HG02798 (cell line): ENCODE results near the gene CEP72.
"Not testable (repeated sequence)": the region's sequence is repeated elsewhere in the genome, so short reads cannot be mapped to it uniquely, and the experiment has no call there.

Experiments
- ATAC-seq: cut with Tn5 transposase; IDR thresholded peaks from one replicate; pipeline ENCODE4 v1.9.1; 2021; ENCODE audit warnings: mild to moderate bottlenecking; ENCODE audit not compliant: unreplicated experiment, poor library complexity

CEP72 gene

DNA sequence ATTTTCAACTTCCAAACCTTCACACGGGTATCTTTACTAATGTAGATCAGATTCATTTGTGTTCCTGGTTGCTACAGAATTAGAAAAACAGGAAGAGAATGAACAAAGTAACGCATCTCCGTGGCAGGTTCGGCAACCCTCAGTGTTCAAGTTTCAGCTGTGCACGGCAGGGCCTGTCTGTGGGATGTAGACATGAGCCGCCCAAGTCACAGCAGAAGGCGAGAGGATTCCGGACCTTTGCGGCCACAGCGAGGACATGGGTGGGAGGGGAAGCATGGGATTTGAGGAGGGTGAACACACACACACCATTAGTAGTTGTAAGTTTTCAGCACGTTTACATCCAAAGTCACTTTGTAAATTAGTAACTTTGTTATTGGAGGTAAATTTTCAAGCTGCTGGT lies 31.7 kb upstream of the CEP72 start:
- ATAC-seq = no peak

DNA sequence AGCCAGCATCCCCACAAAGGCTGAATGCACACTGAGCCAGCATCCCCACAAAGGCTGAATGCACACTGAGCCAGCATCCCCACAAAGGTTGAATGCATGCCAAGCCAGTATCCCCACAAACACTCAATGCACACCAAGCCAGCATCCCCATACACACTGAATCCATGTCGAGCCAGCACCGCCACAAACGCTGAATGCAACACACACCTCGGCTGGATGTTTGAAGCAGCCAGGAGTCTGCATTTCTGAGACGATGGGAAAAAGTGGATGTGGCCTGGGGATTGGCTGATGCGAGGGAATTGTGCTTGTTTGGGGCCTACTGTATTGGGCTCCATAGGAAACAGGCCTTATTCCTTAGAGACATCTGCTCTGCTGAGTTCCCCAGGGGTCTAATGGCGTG lies 30.9 kb upstream of the CEP72 start:
- ATAC-seq = no peak

DNA sequence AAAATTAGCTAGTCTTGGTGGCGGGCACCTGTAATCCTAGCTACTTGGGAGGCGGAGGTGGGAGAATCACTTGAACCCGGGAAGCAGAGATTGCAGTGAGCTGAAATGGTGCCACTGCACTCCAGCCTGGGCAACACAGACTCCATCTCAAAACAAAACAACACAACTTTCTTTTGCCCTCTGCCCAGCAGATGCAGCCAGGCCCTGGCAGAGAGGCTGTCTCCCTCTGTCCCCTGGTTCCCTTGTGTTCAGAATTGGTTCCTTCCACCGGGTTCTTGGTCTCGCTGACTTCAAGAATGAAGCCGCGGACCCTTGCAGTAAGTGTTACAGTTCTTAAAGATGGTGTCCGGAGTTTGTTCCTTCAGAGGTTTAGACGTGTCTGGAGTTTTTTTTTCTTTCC lies 30.2 kb upstream of the CEP72 start:
- ATAC-seq = no peak

DNA sequence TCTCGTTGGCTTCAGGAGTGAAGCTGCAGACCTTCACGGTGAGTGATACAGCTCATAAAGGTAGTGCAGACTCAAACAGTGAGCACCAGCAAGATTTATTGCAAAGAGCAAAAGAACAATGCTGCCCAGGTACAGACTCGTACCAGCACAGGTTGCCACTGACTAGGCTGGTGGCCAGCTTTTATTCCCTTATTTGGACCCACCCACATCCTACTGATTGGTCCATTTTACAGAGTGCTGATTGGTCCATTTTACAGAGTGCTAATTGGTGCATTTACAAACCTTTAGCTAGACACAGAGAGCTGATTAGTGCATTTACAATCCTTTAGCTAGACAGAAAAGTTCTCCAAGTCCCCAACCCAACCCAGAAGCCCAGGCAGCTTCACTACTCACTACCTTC lies 29.7 kb upstream of the CEP72 start:
- ATAC-seq = not testable (repeated sequence)

DNA sequence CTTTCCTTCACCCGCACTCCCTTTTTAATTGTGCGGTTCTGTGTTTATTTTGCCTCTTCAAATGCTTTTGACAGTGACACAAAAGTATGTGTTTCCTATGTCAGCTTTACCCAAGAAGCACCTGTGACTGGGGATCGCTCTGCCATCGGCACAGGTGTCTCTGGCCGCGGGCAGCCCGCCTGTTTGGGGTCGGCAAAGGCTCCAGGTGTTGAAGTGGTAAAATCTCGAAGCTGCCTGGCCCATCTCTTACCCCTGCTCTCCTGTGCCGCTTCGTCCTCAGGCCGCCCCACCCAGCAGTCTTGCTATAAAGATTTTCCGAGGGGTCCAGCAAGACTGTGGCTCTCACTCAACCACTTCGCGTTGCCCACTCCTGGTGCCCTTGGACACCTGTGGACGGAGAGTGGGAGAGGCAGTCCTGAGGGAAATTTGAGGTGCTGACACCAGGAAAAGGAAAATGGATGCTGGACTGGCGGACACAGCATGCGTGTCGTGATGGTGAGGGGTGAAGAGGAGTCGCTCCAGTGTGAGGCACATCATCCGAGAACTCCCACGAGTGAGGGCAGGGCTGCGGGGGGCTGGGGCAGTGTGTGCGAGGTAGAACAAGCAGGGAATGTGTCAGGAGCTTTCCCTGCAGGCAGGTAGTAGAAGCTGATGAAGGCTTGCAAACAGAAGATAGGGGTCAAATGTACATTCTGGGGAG lies 29.1 kb upstream of the CEP72 start:
- ATAC-seq = no peak

DNA sequence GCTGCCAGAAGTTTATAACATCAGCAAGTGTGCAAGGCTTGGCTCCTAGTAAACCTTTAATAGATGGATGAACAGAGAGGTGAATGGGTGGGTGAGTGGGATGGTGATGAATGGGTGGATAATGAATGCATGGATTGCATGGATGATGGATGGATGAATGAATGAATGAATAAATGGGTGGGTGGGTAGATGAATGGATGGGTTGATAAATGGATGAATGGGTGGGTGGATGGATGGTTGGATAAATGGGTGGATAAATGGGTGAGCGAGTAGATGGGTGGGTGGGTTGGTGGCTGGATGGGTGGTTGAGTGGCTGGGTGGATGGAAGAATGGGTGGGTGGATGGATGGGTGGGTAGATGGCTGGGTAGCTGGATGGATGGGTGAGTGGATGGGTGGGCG lies 28.5 kb upstream of the CEP72 start:
- ATAC-seq = no peak

DNA sequence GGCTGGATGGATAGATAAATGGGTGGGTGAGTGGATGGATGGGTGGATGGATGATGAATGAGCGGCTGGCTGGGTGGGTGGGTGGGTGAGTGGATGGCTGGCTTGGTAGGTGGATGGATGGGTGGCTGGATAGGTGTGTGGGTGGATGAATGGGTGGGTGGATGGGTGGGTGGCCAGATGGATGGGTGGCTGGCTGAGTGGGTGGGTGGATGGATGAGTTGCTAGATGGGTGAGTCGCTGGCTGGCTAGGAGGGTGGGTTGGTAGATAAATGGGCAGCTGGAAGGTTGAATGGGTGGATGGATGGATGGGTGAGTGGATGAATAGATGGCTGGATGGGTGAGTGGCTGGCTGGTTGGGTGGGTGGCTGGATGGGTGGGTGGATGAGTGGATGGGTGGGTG lies 27.9 kb upstream of the CEP72 start:
- ATAC-seq = no peak

DNA sequence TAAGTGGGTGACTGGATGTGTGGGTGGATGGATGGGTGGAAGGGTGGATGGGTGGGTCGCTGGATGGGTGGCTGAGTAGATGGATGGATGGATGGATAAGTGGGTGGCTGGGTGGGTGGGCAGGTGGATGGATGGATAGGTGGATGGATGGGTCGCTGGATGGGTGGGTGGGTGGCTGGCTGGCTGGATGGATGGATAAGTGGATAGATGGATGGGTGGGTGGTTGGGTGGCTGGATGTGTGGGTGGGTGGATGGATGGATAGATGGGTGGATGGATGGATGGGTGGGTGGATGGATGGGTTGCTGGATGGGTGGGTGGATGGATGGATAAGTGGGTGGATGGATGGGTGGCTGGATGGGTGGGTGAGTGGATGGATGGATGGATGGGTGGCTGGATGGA lies 27.3 kb upstream of the CEP72 start:
- no peak for ATAC-seq

DNA sequence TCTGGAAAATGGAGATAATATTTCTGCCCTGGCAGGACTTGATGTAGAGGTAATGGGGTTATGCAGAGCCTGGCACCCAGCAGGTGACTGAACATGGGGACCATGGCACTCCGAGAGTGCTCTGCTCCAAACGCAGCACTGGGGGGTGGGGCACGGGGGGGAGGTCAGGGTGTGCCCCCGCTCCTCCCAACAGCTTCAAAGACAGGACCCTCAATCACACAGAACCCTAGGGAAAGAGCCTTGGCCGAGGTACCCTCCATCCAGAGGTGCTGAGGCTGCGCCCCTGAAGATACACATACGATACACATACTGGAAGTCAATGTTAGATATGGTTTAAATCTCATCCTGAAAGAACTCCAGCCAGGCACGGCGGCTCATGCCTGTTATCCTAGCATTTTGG lies 26.6 kb upstream of the CEP72 start:
- ATAC-seq = no peak

DNA sequence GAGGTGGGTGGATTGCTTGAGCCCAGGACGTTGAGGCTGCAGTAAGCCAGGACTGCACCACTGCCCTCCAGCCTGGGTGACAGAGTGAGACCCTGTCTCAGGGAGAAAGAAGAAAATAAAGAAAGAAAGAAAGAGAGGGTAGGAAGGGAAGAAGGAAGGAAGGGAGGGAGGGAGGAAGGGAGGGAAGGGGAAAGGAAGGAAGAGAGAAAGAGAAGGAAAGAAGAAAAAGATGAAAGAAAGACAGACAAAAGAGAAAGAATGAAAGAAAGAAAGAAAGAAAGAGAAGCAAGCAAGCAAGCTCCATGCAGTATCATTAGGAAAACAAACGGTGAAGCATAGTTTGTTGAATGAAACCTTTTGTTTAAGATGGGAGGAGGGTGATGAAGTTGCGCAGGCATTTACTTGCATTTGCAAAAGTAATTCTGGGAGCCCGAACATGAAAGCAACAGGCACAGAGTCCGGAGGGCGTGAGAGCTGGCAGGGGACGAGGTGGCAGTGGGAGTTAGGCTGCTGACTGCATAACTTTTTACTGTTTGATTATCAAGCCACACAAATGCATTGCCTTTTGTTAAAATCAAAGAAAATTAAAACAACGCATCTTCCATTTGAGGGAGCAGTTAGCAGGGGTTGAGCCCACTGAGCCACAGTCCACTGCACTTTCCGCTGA lies 26.0 kb upstream of the CEP72 start:
- no peak for ATAC-seq

DNA sequence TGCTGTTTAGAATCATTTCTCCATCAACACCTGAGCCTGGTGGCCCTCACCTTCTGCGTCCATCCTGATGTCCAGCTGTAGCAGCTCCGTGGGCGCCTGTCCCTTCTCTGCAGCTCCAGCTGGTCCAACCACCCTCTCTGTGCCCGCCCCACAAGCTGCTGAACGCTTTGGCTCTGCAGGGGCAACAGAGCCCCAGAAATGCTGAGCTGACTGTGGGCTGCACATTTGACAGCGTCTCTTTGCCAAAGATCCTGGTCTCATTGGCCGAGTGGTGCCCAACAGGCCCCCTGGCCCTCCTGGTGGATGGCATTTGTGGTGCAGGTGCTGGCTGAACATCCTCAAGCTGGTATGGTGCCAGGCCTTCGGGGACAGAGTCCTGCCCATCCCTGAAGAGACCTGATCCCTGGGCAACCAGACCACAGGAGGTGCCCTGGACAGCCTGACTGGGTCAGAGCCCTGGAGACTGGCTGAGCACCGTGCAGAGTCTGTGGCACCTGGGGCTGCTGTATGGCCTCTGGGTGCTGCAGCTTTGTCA lies 25.3 kb upstream of the CEP72 start:
- no peak for ATAC-seq

DNA sequence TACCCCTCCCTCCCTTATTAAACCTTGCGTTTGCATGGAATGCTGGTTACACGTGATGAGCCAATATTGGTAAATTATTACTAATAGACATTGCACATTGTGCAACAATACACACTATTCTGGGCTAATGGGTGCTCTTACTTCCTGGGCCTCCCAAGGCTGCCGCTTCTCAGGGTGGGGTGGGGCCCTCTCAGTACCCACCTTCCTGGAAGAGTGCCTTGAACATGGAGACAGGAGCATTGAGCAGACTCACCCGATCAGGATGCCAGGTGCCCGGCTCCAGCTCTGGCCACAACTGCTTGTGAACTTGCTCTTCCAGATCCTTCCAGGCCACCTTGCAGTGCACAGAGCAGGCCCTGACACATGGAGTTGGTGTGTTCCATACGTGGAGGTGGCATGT lies 24.7 kb upstream of the CEP72 start:
- ATAC-seq = no peak

DNA sequence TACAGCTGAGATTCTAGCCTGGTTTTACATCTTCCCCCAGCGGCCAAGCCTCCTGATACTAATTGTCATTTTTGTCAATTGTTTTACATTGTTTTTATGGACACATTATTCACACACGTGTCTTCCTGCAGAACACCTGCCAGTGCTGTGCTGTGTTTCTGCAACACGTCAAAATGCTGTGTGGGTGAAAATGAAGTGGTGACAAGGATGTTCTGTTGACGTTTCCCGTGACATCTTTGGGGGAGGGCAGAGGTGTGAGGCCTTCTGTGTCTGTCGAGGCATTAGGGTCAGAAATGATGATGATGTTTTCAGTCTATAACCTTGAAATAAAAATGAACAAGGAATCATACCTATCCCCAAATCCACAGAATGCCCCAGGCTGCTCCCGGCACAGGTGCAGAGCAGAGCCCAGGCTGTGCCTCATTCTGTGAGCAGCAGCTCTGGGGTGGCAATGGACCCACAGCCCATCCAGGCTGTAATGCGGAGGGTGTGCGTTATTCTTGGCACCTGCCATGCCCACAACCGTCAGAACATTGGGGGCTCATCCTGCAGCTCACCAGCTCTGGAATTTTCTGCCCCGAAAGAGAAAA lies 23.6 kb upstream of the CEP72 start:
- ATAC-seq = no peak

DNA sequence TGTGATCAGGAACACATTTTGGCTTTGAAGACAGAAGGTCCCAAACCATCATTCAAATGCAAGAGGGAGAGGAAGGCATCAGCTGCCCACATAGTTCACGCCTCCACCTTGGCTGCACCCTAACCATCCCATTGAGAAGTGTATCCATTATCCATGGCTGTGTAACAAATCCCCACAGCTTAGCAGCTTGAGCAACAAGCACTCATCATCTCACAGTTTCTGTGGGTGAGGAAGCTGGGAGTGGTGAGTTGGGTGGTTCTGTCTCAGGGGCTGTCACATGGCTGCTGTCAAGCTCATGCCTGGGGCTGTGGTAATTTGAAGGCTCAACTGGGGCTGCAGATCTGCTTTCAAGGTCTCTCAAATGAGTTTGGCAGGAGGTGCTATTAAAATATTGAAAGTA lies 23.0 kb upstream of the CEP72 start:
- ATAC-seq = no peak

DNA sequence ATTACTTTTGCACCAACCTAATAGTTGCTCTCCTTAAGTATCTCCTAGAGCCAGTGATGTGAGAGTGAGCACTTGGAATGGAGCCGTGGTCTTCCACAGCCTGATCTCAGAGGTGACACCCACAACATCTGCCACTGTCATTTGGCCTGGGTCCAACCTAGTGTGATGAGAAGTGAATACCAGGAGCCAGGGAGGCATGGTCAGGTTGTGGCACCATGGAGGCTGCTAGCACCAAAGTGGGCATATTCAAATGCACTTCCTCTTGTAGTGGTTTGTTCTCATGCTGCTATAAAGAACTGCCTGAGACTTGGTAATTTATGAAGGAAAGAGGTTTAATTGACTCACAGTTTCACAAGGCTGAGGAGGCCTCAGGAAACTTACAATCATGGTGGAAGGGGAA lies 22.6 kb upstream of the CEP72 start:
- no peak for ATAC-seq

DNA sequence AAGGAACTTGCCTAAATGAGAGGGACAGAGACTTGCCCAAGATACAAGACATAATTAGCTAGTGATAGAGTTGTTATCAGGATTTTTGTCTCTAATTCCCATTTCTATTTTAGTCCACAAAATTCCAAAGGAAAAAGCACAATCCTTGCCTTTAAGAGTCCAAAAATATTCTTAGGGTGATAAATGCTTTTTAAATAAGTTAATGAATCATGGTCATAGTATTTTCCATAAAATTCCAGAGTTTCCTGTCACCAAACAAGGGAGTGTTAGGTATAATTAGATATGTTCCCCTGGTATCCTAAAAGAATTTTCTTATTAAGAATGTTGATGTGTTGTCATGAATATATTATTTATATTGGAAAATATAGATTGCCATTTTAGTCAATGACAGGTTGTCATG lies 21.8 kb upstream of the CEP72 start:
- no peak for ATAC-seq

DNA sequence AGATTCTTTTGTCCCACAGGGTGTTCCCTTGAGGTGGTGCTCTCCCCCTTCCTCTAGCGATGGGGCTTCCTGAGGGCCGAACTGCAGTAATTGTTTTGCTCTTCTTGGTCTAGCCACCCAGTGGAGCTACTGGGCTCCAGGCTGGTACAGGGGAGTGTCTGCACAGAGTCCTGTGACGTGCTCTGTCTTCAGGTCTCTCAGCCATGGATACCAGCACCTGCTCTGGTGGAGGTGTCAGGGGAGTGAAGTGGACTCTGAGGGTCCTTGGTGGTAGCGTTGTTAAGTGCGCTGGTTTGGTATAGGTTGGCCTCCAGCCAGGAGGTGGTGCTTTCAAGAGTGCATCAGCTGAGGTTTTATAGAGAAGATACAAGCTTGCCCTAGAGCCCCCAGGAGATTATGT lies 20.4 kb upstream of the CEP72 start:
- no peak for ATAC-seq

DNA sequence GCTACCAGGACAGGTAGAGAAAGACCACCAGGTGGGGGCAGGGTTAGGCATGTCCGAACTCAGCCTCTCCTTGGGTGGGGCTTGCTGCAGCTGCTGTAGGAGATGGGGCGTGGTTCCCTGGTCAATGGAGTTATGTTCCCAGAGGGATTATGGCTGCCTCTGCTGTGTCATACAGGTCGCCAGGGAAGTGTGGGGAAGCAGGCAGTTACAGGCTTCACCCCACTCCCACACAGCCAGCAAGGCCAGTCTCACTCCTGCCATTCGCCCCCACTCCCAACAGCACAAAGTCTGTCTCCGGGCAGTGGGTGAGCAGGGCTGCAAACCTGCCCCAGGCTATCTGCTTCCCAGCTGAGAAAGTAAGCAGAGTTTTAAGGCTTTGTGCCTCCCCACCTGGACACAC lies 20.0 kb upstream of the CEP72 start:
- ATAC-seq = no peak

DNA sequence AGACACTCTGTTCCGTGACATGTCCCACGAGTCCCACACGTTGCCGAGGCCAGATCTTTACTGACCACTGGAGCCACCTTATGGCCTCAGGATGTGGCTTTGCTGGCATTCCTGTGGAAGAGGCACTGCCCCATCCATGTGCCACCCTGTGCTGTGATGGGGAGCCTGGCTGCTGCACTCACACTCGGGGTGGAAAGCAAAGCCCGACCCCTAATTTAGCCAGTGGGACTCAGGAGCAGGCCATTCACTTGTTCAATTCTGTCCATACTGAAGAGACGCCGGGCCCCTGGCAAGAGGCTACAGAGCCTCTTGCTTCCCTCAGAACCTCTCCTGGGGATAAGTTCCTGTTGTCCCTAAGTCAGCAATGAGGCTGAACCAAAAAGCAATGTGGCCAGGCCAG lies 18.6 kb upstream of the CEP72 start:
- ATAC-seq = no peak

DNA sequence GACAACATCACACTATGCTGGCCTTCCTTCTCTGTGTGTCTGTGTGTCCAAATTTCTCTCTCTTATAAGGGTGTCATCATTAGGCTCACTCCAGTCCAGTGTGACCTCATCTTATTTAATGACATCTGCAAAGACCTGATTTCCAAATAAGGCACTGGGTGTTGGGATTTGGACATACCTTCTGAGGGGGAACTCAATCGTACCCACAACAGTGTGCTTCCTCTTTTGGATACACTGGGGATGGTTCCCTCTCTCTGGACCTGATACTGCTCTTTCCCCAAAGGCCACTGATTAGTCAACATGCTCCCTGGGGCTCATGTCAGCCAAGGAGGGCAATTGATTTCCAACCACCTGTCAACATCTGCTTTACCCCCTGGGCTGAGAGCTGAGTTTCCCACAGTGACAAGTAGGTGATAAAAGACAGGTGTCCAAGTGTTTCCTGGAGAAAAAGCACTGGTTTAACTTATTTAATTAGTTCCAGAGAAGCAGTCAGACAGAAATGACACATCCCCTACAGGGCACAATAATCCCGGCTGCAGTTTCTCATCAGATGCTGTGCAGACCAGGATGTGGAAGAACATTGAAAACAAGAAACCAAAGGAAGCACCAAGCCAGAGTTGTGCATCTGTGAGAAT lies 17.8 kb upstream of the CEP72 start:
- ATAC-seq = no peak

DNA sequence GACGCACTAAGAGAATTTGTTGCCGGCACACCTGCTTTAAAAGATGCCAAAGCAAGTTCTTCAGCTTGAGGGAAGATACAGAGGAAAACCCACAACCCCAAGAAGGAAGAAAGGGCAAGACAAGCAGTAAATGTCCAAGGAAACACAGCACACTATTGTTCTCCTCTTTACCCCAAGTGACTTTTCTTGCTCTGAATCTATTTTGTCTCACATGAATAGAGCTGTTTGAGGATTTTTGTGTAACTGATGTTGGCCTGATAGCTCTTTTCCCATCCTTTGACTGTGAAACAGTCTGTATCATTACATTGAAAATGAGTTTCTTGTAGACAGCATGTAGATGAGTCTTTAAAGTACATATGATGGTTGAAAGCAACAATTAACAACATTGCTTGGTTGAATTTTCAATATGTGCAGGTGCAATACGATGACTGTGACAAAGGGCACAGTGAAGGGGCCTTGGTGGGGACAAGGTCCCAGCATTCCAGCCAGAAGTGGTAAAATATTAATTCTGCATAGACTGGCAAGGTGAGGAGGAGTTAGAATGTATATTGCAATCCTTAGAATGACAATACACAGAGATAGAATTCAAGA lies 16.8 kb upstream of the CEP72 start:
- ATAC-seq = no peak
